WTC11 (cell line): ENCODE measurements around the gene DOCK1. TPM values are rescaled to one million over a fixed set of nuclear protein-coding genes. Genes with fewer than 3 reads are reported as not detected.

Source experiments
- ATAC-seq: fragments of 200-7000 bp; cut with Tn5 transposase; 2 replicates; pipeline ENCODE4 v1.10.0; 2021; ENCODE audit warnings: mild to moderate bottlenecking, moderate library complexity
- CTCF ChIA-PET: fragments of 300-600 bp; sonication (Branson Sonifier 250); formaldehyde crosslinking; loops from one replicate; lab custom pipeline; 2021; ENCODE audit warnings: antibody characterized with exemption; lab: Charles Lee
- POLR2A ChIA-PET: fragments of 350-600 bp; sonication (Branson Sonifier 250); formaldehyde crosslinking; loops from one replicate; lab custom pipeline; 2021; ENCODE audit warnings: antibody characterized with exemption; lab: Charles Lee
- DNase-seq: peaks from one replicate; pipeline ENCODE4 v3.0.0; 2021; ENCODE audit warnings: low spot score
- H3K27ac Mint-ChIP-seq: 2 replicates; pipeline ENCODE4 v1.8.0; 2021; ENCODE audit warnings: mixed read lengths
- H3K27me3 Mint-ChIP-seq: 2 replicates; pipeline ENCODE4 v1.8.0; 2021; ENCODE audit warnings: low read depth, mild to moderate bottlenecking, moderate library complexity, mixed read lengths
- H3K36me3 Mint-ChIP-seq: 2 replicates; pipeline ENCODE4 v1.8.0; 2021; ENCODE audit warnings: mixed read lengths
- H3K4me1 Mint-ChIP-seq: 2 replicates; pipeline ENCODE4 v1.8.0; 2022; ENCODE audit warnings: mixed read lengths
- H3K4me3 Mint-ChIP-seq: 2 replicates; pipeline ENCODE4 v1.8.0; 2021; ENCODE audit warnings: mild to moderate bottlenecking, moderate library complexity, mixed read lengths
- H3K9me3 Mint-ChIP-seq: 2 replicates; pipeline ENCODE4 v1.8.0; 2021; ENCODE audit warnings: mixed read lengths
- GABPB1 ChIP-seq: sonication (generic); formaldehyde crosslinking; IDR thresholded peaks from 2 replicates; pipeline ENCODE4 v1.8.1; 2023; ENCODE audit warnings: mild to moderate bottlenecking, missing genetic modification reagents
- HMGA2 ChIP-seq: fragments of 250-450 bp; sonication (Bioruptor Pico); IDR thresholded peaks from 2 replicates; pipeline ENCODE4 v1.4.0; 2021; ENCODE audit warnings: mild to moderate bottlenecking, moderate library complexity
- NR1H2 ChIP-seq: sonication (generic); formaldehyde crosslinking; IDR thresholded peaks from 2 replicates; pipeline ENCODE4 v1.9.0; 2021; ENCODE audit warnings: mild to moderate bottlenecking, moderate library complexity, missing genetic modification reagents
- NR2C2 ChIP-seq: sonication (generic); formaldehyde crosslinking; IDR thresholded peaks from 2 replicates; pipeline ENCODE4 v1.8.0; 2022; ENCODE audit warnings: mild to moderate bottlenecking, missing genetic modification reagents
- TEAD1 ChIP-seq: sonication (generic); formaldehyde crosslinking; IDR thresholded peaks from 2 replicates; pipeline ENCODE4 v1.8.0; 2022; ENCODE audit warnings: mild to moderate bottlenecking, missing genetic modification reagents
- TEAD4 ChIP-seq: sonication (generic); formaldehyde crosslinking; IDR thresholded peaks from 2 replicates; pipeline ENCODE4 v1.8.0; 2022; ENCODE audit warnings: mild to moderate bottlenecking, missing genetic modification reagents
- ZNF317 ChIP-seq: sonication (generic); formaldehyde crosslinking; IDR thresholded peaks from 2 replicates; pipeline ENCODE4 v1.8.1; 2023; ENCODE audit warnings: low read depth, mild to moderate bottlenecking, moderate library complexity, missing genetic modification reagents, borderline replicate concordance
- ZNF396 ChIP-seq: fragments of 250-450 bp; sonication (Bioruptor Pico); IDR thresholded peaks from 2 replicates; pipeline ENCODE4 v1.8.0; 2021; ENCODE audit warnings: mild to moderate bottlenecking, moderate library complexity, borderline replicate concordance
- total RNA-seq: library from RNA; stranded (reverse); gene quantifications from 3 replicates; pipeline ENCODE4 v1.2.3, GENCODE V29; 2021
- TF ChIP-seq, protein P1 (sequence below): sonication (generic); formaldehyde crosslinking; IDR thresholded peaks from 2 replicates; pipeline ENCODE4 v1.8.0; 2022; ENCODE audit warnings: mild to moderate bottlenecking, missing genetic modification reagents
- TF ChIP-seq, protein P2 (sequence below): sonication (generic); formaldehyde crosslinking; IDR thresholded peaks from 2 replicates; pipeline ENCODE4 v1.8.0; 2022; ENCODE audit warnings: missing genetic modification reagents
- TF ChIP-seq, protein P3 (sequence below): sonication (generic); formaldehyde crosslinking; conservative IDR thresholded peaks from 2 replicates; pipeline ENCODE4 v1.8.1; 2023; ENCODE audit warnings: mild to moderate bottlenecking, low read depth, missing genetic modification reagents, moderate library complexity
- TF ChIP-seq, protein P4 (sequence below): sonication (generic); formaldehyde crosslinking; IDR thresholded peaks from 2 replicates; pipeline ENCODE4 v1.8.1; 2023; ENCODE audit warnings: mild to moderate bottlenecking, missing genetic modification reagents, borderline replicate concordance
- TF ChIP-seq, protein P5 (sequence below): fragments of 250-450 bp; sonication (Bioruptor Pico); conservative IDR thresholded peaks from 2 replicates; pipeline ENCODE4 v1.9.0; 2021; ENCODE audit warnings: mild to moderate bottlenecking
- TF ChIP-seq, protein P6 (sequence below): sonication (generic); formaldehyde crosslinking; IDR thresholded peaks from 2 replicates; pipeline ENCODE4 v1.8.0; 2023; ENCODE audit warnings: missing genetic modification reagents
- TF ChIP-seq, protein P7 (sequence below): sonication (generic); formaldehyde crosslinking; IDR thresholded peaks from 2 replicates; pipeline ENCODE4 v1.8.1; 2022; ENCODE audit warnings: mild to moderate bottlenecking, missing genetic modification reagents, moderate library complexity, borderline replicate concordance
- TF ChIP-seq, protein P8 (sequence below): fragments of 250-450 bp; sonication (Bioruptor Pico); IDR thresholded peaks from 2 replicates; pipeline ENCODE4 v1.8.0; 2021; ENCODE audit warnings: mild to moderate bottlenecking
- TF ChIP-seq, protein P9 (sequence below): sonication (generic); formaldehyde crosslinking; IDR thresholded peaks from 2 replicates; pipeline ENCODE4 v1.8.1; 2022; ENCODE audit warnings: mild to moderate bottlenecking, moderate library complexity, missing genetic modification reagents

The DOCK1 gene
- total RNA-seq, 1 experiment from 2014 or later = 52.1 TPM

DNA sequence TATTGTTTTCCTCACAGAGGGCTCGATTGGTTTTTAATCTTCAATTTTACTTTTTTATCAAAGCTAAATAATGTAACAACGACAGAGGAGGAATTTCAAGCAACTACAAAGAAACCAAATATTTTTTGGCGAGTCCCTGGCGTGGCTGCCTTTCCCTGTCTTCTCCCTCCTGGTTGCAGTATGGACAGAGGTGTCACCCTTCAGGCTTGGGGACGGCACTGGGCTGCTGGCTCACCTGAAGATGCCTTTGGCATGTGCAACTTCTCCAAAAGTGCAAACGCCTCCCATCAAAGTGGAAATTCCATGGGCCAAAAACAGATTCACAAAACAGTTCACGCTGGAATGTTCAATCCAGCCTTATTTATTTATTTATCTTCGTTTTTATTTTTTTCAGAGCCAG, 51.9 kb downstream of the DOCK1 start (continued):
- TF ChIP-seq, protein P1, sequence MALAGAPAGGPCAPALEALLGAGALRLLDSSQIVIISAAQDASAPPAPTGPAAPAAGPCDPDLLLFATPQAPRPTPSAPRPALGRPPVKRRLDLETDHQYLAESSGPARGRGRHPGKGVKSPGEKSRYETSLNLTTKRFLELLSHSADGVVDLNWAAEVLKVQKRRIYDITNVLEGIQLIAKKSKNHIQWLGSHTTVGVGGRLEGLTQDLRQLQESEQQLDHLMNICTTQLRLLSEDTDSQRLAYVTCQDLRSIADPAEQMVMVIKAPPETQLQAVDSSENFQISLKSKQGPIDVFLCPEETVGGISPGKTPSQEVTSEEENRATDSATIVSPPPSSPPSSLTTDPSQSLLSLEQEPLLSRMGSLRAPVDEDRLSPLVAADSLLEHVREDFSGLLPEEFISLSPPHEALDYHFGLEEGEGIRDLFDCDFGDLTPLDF = no peak
- TF ChIP-seq, protein P2, sequence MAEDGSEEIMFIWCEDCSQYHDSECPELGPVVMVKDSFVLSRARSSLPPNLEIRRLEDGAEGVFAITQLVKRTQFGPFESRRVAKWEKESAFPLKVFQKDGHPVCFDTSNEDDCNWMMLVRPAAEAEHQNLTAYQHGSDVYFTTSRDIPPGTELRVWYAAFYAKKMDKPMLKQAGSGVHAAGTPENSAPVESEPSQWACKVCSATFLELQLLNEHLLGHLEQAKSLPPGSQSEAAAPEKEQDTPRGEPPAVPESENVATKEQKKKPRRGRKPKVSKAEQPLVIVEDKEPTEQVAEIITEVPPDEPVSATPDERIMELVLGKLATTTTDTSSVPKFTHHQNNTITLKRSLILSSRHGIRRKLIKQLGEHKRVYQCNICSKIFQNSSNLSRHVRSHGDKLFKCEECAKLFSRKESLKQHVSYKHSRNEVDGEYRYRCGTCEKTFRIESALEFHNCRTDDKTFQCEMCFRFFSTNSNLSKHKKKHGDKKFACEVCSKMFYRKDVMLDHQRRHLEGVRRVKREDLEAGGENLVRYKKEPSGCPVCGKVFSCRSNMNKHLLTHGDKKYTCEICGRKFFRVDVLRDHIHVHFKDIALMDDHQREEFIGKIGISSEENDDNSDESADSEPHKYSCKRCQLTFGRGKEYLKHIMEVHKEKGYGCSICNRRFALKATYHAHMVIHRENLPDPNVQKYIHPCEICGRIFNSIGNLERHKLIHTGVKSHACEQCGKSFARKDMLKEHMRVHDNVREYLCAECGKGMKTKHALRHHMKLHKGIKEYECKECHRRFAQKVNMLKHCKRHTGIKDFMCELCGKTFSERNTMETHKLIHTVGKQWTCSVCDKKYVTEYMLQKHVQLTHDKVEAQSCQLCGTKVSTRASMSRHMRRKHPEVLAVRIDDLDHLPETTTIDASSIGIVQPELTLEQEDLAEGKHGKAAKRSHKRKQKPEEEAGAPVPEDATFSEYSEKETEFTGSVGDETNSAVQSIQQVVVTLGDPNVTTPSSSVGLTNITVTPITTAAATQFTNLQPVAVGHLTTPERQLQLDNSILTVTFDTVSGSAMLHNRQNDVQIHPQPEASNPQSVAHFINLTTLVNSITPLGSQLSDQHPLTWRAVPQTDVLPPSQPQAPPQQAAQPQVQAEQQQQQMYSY (CRISPR knock-in tag) = no peak
- TF ChIP-seq ZNF317 (CRISPR knock-in tag) (no peak), TEAD4 (CRISPR knock-in tag) (no peak), NR2C2 (CRISPR knock-in tag) (no peak), ZNF396 (no peak)
- TF ChIP-seq, protein P3, sequence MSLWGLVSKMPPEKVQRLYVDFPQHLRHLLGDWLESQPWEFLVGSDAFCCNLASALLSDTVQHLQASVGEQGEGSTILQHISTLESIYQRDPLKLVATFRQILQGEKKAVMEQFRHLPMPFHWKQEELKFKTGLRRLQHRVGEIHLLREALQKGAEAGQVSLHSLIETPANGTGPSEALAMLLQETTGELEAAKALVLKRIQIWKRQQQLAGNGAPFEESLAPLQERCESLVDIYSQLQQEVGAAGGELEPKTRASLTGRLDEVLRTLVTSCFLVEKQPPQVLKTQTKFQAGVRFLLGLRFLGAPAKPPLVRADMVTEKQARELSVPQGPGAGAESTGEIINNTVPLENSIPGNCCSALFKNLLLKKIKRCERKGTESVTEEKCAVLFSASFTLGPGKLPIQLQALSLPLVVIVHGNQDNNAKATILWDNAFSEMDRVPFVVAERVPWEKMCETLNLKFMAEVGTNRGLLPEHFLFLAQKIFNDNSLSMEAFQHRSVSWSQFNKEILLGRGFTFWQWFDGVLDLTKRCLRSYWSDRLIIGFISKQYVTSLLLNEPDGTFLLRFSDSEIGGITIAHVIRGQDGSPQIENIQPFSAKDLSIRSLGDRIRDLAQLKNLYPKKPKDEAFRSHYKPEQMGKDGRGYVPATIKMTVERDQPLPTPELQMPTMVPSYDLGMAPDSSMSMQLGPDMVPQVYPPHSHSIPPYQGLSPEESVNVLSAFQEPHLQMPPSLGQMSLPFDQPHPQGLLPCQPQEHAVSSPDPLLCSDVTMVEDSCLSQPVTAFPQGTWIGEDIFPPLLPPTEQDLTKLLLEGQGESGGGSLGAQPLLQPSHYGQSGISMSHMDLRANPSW (CRISPR knock-in tag) = no peak

DNA sequence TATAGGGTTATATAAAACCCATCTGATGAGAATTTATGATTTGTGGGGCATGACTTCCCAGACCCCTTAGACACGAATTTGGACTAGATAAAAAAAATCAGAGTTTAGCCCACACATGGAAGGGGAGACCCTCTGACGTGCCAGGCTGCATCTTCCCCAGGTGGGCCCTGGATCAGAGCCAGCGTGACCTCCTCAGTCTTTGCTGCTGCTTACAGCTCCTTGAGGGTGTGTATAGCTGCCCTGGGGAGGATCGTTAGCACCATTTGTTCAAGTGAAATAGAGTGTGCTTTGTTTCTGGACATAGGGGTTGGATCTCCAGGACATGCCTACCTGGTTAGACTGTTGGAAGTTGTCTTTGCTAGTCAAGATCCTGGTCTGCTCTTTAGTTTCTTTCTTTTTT, 54.2 kb downstream of the DOCK1 start:
- H3K36me3 Mint-ChIP-seq = no peaks in the 10 kb centered on the region
- TF ChIP-seq HMGA2 (CRISPR knock-in tag) = no peak
- no peak for TF ChIP-seq TEAD1 (CRISPR knock-in tag)
- TF ChIP-seq, protein P4, sequence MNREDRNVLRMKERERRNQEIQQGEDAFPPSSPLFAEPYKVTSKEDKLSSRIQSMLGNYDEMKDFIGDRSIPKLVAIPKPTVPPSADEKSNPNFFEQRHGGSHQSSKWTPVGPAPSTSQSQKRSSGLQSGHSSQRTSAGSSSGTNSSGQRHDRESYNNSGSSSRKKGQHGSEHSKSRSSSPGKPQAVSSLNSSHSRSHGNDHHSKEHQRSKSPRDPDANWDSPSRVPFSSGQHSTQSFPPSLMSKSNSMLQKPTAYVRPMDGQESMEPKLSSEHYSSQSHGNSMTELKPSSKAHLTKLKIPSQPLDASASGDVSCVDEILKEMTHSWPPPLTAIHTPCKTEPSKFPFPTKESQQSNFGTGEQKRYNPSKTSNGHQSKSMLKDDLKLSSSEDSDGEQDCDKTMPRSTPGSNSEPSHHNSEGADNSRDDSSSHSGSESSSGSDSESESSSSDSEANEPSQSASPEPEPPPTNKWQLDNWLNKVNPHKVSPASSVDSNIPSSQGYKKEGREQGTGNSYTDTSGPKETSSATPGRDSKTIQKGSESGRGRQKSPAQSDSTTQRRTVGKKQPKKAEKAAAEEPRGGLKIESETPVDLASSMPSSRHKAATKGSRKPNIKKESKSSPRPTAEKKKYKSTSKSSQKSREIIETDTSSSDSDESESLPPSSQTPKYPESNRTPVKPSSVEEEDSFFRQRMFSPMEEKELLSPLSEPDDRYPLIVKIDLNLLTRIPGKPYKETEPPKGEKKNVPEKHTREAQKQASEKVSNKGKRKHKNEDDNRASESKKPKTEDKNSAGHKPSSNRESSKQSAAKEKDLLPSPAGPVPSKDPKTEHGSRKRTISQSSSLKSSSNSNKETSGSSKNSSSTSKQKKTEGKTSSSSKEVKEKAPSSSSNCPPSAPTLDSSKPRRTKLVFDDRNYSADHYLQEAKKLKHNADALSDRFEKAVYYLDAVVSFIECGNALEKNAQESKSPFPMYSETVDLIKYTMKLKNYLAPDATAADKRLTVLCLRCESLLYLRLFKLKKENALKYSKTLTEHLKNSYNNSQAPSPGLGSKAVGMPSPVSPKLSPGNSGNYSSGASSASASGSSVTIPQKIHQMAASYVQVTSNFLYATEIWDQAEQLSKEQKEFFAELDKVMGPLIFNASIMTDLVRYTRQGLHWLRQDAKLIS (CRISPR knock-in tag) = no peak
- TF ChIP-seq, protein P5, sequence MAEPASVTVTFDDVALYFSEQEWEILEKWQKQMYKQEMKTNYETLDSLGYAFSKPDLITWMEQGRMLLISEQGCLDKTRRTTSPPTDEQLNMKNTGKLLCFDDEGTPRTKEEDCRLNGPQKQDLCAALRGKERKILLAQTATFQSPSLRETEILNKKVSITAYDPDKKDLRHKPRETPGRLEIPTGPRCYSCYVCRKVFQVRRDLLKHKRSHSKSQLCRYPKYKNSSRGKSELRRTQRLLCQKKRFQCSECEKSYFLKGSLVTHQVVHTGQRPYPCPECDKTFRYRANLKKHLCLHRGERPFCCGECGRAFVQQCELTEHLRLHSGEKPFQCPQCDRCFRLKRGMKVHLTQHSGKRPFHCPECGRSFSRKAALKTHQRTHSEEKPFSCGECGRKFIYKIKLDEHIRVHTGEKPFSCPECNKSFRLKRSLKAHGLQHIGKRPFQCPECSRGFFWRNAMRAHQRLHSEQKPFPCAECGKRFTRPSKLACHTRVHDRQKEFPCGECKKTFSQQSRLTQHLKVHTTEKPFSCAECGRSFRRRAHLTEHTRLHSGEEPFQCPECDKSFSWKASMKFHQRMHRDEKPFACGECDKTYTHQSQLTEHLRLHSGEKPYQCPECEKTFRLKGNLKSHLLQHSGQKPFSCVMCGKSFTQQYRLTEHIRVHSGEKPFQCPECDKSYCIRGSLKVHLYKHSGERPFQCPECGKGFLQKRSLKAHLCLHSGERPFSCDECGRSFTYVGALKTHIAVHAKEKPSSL (CRISPR knock-in tag) = no peak
- TF ChIP-seq NR1H2 (CRISPR knock-in tag) = no peak
- TF ChIP-seq ZNF396 = no peak
- TF ChIP-seq, protein P6, sequence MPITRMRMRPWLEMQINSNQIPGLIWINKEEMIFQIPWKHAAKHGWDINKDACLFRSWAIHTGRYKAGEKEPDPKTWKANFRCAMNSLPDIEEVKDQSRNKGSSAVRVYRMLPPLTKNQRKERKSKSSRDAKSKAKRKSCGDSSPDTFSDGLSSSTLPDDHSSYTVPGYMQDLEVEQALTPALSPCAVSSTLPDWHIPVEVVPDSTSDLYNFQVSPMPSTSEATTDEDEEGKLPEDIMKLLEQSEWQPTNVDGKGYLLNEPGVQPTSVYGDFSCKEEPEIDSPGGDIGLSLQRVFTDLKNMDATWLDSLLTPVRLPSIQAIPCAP = no peak
- TF ChIP-seq, protein P7, sequence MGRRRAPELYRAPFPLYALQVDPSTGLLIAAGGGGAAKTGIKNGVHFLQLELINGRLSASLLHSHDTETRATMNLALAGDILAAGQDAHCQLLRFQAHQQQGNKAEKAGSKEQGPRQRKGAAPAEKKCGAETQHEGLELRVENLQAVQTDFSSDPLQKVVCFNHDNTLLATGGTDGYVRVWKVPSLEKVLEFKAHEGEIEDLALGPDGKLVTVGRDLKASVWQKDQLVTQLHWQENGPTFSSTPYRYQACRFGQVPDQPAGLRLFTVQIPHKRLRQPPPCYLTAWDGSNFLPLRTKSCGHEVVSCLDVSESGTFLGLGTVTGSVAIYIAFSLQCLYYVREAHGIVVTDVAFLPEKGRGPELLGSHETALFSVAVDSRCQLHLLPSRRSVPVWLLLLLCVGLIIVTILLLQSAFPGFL (CRISPR knock-in tag) = no peak
- TF ChIP-seq GABPB1 = no peak
- TF ChIP-seq, protein P8, sequence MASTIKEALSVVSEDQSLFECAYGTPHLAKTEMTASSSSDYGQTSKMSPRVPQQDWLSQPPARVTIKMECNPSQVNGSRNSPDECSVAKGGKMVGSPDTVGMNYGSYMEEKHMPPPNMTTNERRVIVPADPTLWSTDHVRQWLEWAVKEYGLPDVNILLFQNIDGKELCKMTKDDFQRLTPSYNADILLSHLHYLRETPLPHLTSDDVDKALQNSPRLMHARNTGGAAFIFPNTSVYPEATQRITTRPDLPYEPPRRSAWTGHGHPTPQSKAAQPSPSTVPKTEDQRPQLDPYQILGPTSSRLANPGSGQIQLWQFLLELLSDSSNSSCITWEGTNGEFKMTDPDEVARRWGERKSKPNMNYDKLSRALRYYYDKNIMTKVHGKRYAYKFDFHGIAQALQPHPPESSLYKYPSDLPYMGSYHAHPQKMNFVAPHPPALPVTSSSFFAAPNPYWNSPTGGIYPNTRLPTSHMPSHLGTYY (CRISPR knock-in tag) = no peak
- TF ChIP-seq, protein P9, sequence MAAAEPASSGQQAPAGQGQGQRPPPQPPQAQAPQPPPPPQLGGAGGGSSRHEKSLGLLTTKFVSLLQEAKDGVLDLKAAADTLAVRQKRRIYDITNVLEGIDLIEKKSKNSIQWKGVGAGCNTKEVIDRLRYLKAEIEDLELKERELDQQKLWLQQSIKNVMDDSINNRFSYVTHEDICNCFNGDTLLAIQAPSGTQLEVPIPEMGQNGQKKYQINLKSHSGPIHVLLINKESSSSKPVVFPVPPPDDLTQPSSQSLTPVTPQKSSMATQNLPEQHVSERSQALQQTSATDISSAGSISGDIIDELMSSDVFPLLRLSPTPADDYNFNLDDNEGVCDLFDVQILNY (CRISPR knock-in tag) = no peak

More for the DNA sequence above, 54.2 kb downstream of the DOCK1 start:
- Mint-ChIP-seq H3K9me3 (no peaks in the 10 kb centered on the region), H3K27ac (no peak overlapping the region), H3K27me3 (no peaks in the 10 kb centered on the region), H3K4me1 (peaks cover 60% of the 10 kb centered on the region), H3K4me3 (no peak overlapping the region)
- ChIA-PET POLR2A (no interaction called here), CTCF (interaction anchor here (1.3 kb wide), 1 partner anchor 10 kb away, joined by 3 read pairs; no protein-coding TSS in a partner anchor)
- DNase-seq (no peak), ATAC-seq (no peak)
